CD4-positive, alpha-beta T cell treated with Interleukin-6 for 4 hours (primary cell): ENCODE data around the gene GRM2.

ENCODE experiments used
- DNase-seq: peaks from one replicate; pipeline ENCODE4 v3.0.0-alpha.2; 2020; ENCODE audit warnings: mixed read lengths

GRM2 gene

GRCh38 chr3:51706021-51706485 is 815 bp upstream of the GRM2 start:
- no peak for DNase-seq

DNA sequence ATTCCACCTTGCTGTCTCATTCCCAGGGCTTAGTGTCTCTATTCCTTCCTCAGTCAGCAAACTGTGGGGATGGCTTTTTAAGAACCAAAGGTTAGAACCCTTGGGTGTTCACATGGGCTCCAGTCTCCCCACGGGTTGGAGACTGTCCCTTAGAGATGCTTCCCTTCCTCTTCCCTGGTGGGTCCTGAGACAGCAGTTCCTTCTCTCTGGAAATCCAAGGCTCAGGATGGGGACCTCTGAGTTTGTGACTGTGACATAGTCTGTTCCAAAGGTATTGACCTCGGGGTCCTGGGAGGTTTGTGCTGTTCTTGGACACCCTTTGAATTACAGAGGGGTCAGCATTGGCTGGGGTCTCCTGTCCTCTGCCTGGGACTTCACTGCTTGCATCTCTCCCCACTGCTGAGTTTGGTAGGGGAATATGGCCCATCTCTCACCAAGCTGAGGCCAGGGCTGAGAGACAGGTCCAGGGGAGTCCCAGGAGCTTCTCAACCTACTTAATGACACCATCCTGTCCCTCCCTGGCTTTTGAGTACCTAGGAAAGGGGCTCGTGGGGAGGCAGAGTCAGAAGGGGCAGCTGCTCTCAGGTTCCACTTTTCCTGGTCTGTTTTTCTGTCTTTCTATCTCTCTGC is 1.5 kb downstream of the GRM2 start:
- DNase-seq, result no peak

DNA sequence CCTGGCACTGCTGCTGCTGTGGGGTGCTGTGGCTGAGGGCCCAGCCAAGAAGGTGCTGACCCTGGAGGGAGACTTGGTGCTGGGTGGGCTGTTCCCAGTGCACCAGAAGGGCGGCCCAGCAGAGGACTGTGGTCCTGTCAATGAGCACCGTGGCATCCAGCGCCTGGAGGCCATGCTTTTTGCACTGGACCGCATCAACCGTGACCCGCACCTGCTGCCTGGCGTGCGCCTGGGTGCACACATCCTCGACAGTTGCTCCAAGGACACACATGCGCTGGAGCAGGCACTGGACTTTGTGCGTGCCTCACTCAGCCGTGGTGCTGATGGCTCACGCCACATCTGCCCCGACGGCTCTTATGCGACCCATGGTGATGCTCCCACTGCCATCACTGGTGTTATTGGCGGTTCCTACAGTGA is 2.1 kb downstream of the GRM2 start:
- no peak for DNase-seq

DNA sequence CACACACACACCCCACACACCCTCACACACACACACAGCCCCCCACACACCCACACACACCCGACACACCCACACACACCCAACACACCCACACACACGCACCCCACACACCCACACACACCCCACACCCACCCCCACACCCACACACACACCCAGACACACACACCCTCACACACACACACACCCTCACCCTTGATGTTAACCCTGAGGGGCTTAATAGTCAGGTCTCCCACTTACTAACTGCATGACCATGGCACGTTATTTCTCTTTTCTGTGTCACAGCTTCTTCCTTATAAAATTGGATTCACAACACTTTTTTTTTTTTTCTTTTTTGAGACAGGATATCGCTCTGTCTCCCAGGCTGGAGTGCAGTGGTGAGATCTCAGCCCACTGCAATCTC is 2.8 kb downstream of the GRM2 start:
- DNase-seq, result no peak

- DNase-seq, result no peak
These were observed 3.9 kb downstream of the GRM2 start for GRCh38 chr3:51710631-51711351.

- no peak for DNase-seq
These were observed 4.6 kb downstream of the GRM2 start for GRCh38 chr3:51711352-51712037.

DNA sequence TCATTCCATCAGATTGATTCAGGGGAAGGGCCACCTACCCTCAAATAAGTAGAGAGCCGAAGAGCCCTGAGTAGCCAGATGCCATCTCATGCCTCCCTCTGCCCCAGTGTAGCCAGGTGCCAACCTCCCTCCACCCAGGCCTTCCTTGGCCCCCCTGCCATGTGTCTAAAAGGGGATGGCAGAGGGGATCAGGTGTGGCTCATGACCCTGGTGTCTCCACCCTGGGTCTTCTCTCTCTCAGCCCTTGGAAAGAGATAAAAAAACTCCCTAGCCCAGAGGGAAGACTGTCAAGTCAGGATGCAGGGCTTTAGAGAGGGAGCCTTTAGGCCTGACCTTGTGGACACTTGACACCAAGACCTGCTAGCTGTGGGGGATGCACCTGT is 5.2 kb downstream of the GRM2 start:
- DNase-seq, result no peak

DNA sequence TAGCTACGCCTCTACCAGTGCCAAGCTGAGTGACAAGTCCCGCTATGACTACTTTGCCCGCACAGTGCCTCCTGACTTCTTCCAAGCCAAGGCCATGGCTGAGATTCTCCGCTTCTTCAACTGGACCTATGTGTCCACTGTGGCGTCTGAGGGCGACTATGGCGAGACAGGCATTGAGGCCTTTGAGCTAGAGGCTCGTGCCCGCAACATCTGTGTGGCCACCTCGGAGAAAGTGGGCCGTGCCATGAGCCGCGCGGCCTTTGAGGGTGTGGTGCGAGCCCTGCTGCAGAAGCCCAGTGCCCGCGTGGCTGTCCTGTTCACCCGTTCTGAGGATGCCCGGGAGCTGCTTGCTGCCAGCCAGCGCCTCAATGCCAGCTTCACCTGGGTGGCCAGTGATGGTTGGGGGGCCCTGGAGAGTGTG is 5.7 kb downstream of the GRM2 start:
- DNase-seq, result no peak

DNA sequence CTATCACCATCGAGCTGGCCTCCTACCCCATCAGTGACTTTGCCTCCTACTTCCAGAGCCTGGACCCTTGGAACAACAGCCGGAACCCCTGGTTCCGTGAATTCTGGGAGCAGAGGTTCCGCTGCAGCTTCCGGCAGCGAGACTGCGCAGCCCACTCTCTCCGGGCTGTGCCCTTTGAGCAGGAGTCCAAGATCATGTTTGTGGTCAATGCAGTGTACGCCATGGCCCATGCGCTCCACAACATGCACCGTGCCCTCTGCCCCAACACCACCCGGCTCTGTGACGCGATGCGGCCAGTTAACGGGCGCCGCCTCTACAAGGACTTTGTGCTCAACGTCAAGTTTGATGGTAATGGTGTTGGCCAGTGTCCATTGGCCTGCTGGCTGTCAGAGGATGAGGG is 6.1 kb downstream of the GRM2 start:
- no peak for DNase-seq

DNA sequence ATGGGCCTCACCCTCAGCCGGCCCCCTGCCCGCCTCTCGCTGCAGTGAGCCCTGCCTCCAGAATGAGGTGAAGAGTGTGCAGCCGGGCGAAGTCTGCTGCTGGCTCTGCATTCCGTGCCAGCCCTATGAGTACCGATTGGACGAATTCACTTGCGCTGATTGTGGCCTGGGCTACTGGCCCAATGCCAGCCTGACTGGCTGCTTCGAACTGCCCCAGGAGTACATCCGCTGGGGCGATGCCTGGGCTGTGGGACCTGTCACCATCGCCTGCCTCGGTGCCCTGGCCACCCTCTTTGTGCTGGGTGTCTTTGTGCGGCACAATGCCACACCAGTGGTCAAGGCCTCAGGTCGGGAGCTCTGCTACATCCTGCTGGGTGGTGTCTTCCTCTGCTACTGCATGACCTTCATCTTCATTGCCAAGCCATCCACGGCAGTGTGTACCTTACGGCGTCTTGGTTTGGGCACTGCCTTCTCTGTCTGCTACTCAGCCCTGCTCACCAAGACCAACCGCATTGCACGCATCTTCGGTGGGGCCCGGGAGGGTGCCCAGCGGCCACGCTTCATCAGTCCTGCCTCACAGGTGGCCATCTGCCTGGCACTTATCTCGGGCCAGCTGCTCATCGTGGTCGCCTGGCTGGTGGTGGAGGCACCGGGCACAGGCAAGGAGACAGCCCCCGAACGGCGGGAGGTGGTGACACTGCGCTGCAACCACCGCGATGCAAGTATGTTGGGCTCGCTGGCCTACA is 8.5 kb downstream of the GRM2 start:
- DNase-seq, result no peak

DNA sequence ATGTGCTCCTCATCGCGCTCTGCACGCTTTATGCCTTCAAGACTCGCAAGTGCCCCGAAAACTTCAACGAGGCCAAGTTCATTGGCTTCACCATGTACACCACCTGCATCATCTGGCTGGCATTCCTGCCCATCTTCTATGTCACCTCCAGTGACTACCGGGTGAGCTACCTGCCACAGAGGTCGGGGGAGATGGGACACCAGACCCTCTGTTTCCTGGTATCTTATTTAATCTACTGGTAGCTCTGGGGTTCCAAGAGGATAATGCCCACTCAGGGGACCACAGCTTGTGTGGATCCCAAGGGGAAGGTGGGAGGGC is 9.1 kb downstream of the GRM2 start:
- no peak for DNase-seq

GRCh38 chr3:51716805-51717204 is 9.9 kb downstream of the GRM2 start:
- no peak for DNase-seq

GRCh38 chr3:51717446-51717845 is 10.6 kb downstream of the GRM2 start:
- no peak for DNase-seq

DNA sequence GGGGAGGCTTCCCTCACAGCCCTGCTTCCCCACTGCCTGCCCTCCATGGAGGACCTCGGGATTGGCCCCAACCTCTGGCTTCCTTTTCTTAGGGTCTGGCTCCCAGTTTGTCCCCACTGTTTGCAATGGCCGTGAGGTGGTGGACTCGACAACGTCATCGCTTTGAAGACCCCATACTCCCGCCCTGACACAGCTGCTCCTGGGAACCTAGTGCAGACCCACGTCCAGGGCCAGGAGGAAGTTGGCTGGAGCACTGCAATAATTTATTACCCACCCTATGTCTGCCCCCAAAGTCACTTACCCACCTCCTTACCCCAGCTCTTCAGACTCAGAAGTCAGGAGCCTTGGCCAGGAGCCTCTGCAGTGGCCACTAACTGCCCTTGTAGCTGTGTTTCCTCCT is 11.1 kb downstream of the GRM2 start:
- no peak for DNase-seq

DNA sequence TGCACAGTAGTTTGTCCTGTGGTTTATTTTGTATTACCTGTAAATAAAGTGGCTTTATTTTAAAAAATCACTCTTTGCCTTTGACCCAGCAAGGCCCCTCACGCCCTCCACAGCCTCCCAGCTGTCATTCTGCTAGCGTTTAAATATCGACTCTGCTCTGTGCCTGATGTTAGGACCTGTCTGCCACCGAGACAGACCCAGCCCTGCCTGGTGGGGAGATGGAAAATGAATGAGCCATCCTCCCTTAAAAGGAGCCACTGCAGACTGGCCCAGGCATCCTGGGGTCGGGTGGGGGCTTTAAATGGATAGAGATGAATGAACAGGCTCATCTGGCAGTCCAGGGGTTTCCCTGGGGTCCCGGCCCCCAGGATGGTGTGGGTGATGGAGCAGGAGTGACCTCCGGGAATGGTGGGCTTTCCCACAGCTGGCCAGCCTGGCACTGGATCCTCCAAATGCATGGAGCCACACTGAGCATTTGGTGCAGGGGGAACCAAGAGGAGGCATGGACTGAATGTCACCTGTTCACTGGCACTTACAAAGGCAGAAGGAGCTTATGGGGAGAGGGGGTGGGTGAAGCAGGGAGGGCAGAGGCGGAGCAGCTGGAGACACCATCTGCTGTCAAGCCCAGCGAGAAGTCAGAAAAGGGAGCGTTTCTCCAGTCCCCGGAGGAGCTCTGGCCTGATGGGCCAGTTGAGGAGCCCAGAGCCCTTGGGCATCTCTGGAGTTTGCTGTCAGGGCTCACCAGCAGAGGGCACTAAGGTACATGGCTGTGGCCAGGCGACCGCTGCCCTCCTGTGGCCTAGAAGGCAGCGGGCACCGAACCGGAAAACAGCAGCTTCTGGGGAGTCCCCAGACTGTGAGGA is 11.9 kb downstream of the GRM2 start:
- DNase-seq, result peak; percentile 61

DNA sequence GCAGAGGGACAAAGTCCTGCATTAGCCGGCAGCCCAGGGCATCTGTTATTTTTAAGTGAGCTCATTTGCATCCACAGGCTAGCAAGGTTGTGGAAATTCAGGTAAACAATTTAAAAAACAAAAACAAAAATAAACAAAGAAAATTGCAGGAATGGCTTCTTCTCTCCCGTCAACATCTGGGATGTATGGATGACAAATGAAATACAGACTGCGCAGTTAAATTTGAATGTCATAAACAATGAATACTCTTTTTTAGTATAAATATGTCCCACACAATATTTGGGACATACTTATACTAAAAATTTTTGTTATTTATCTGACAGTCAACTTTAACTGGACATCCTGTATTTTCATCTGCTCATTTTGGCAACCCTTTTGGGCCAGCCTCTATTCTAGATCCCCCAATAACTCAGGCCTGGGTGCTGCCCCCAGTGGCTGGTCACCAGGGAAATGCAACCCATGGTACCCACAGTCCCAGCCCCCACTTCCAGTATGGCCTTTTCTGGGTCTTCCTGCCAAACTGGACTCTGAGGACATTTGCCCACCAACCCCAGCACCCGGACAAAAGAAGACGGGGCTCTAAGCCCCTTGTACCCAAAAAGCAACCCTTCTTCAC is 12.7 kb downstream of the GRM2 start:
- no peak for DNase-seq

- DNase-seq, result no peak
These were observed 13.6 kb downstream of the GRM2 start for GRCh38 chr3:51720292-51721061.

- DNase-seq, result no peak
These were observed 14.3 kb downstream of the GRM2 start for GRCh38 chr3:51721062-51721745.

- no peak for DNase-seq
These were observed 15.5 kb downstream of the GRM2 start for GRCh38 chr3:51722362-51722761.

- DNase-seq, result no peak
These were observed 20.6 kb downstream of the GRM2 start for GRCh38 chr3:51727500-51727899.
